ENCODE measurements around the gene UBL3. TPM values are rescaled to one million over a fixed set of nuclear protein-coding genes. Genes with fewer than 3 reads are reported as not detected.

Gene UBL3
- total RNA-seq, 1 experiment from 2014 or later: 19.0 TPM

GRCh38 chr13:29748097-29748496 lies 102.3 kb downstream of the UBL3 start:
- H2AK5ac ChIP-seq (ENCODE audit: insufficient read length, low read length): no peak overlapping the region
- no peak overlapping the region for H4K5ac ChIP-seq (ENCODE audit: insufficient read length, low read depth, low read length)
- H3K79me1 ChIP-seq (ENCODE audit: insufficient read depth, low read depth, low read length, poor library complexity, severe bottlenecking): no peaks in the 10 kb centered on the region
- H3K9me3 ChIP-seq (ENCODE audit: control insufficient read depth, low read depth, low read length): no peaks in the 10 kb centered on the region
- Mint-ChIP-seq H3K4me3 (no peak overlapping the region), H3K9me3 (no peaks in the 10 kb centered on the region), H3K36me3 (ENCODE audit: insufficient read depth in 1 of 3, low read depth in 3 of 3) (no peaks in the 10 kb centered on the region), H3K4me1 (peaks cover 0 to 3% of the 10 kb centered on the region in 2 experiments; a peak in 1 of 4 replicates), H3K27me3 (ENCODE audit: low read depth) (no peaks in the 10 kb centered on the region), H3K27ac (no peak overlapping the region)
- no peak overlapping the region for H2AFZ ChIP-seq (ENCODE audit: low read length)
- H4K8ac ChIP-seq (replicated peaks; ENCODE audit: insufficient read length, low read depth, low read length): no peak overlapping the region
- no peak overlapping the region for H3T11ph ChIP-seq (ENCODE audit: low read length)
- no peak overlapping the region for H3K23ac ChIP-seq (ENCODE audit: insufficient read length, low read depth, low read length)
- no peak overlapping the region for H3K9ac ChIP-seq (ENCODE audit: extremely low read depth, insufficient read length, low read length)
- no peak overlapping the region for H3K4ac ChIP-seq (ENCODE audit: low read depth, low read length)
- TF ChIP-seq CTCF (conservative IDR thresholded peaks at IDR 0.05): no peak
- DNase-seq: no peak
- H3K4me1 ChIP-seq (ENCODE audit: insufficient read depth, low read length): no peaks in the 10 kb centered on the region
- H3K27me3 ChIP-seq (ENCODE audit: insufficient read depth, low read length): no peaks in the 10 kb centered on the region
- H3K27ac ChIP-seq (ENCODE audit: insufficient read length, low read depth, low read length): no peak overlapping the region
- no peak overlapping the region for H4K91ac ChIP-seq (ENCODE audit: insufficient read length, low read depth, low read length)
- H2BK5ac ChIP-seq (ENCODE audit: insufficient read length, low read length): no peak overlapping the region
- no peak overlapping the region for H3K4me2 ChIP-seq (ENCODE audit: insufficient read depth, insufficient read length, low read length)
- no peak overlapping the region for H3K14ac ChIP-seq (ENCODE audit: insufficient read depth, low read length)
- no peak overlapping the region for H2BK20ac ChIP-seq (ENCODE audit: low read depth, low read length, poor library complexity, severe bottlenecking)
- no peak overlapping the region for H3K56ac ChIP-seq (ENCODE audit: insufficient read length, low read depth, low read length)
- WGBS (ENCODE audit: extremely low coverage, insufficient read length, low lambda C conversion rate): no CpG with 5 or more reads among the region's 3 CpGs
- H3K23me2 ChIP-seq (ENCODE audit: insufficient read length, low read depth, low read length, poor library complexity, severe bottlenecking): no peaks in the 10 kb centered on the region
- H4K20me1 ChIP-seq (ENCODE audit: control insufficient read depth, insufficient read depth, insufficient read length): no peaks in the 10 kb centered on the region
- H2BK15ac ChIP-seq (ENCODE audit: low read depth, low read length): no peak overlapping the region
- no peak overlapping the region for H3K18ac ChIP-seq (ENCODE audit: insufficient read length, low read depth, low read length)
- H3K79me2 ChIP-seq (ENCODE audit: insufficient read depth, low read length): no peaks in the 10 kb centered on the region
- H2BK120ac ChIP-seq (ENCODE audit: low read depth, low read length, poor library complexity, severe bottlenecking): no peak overlapping the region
- no peak overlapping the region for H2BK12ac ChIP-seq (ENCODE audit: insufficient read length, low read depth, low read length)
